BLaER1 (cell line): ENCODE data around the gene NTNG1.

Experiments
- H3K27ac ChIP-seq: shearing (Covaris generic); formaldehyde crosslinking; 2 replicates; pipeline ENCODE4 v1.8.1; 2022
- H3K27me3 ChIP-seq: shearing (Covaris generic); formaldehyde crosslinking; 2 replicates; pipeline ENCODE4 v1.8.1; 2022
- H3K36me3 ChIP-seq: shearing (Covaris generic); formaldehyde crosslinking; 2 replicates; pipeline ENCODE4 v1.8.1; 2022
- H3K4me1 ChIP-seq: shearing (Covaris generic); formaldehyde crosslinking; 2 replicates; pipeline ENCODE4 v1.8.1; 2022
- H3K4me2 ChIP-seq: shearing (Covaris generic); formaldehyde crosslinking; 2 replicates; pipeline ENCODE4 v1.8.1; 2022
- H3K4me3 ChIP-seq: shearing (Covaris generic); formaldehyde crosslinking; 2 replicates; pipeline ENCODE4 v1.8.1; 2022
- H3K9ac ChIP-seq: shearing (Covaris generic); formaldehyde crosslinking; 2 replicates; pipeline ENCODE4 v1.8.1; 2022
- H3K9me3 ChIP-seq: shearing (Covaris generic); formaldehyde crosslinking; 2 replicates; pipeline ENCODE4 v1.8.1; 2022
- H4K20me1 ChIP-seq: shearing (Covaris generic); formaldehyde crosslinking; 2 replicates; pipeline ENCODE4 v1.8.1; 2022
- Cebpa-rat ChIP-seq: shearing (Covaris generic); IDR thresholded peaks from 2 replicates; pipeline ENCODE4 v1.8.1; 2022

The NTNG1 gene

GRCh38 chr1:107169615-107170014 lies 28.8 kb downstream of the NTNG1 start:
- TF ChIP-seq Cebpa-rat = no peak
- Histone ChIP-seq H3K9ac (no peak overlapping the region), H3K4me3 (no peak overlapping the region), H3K27ac (no peak overlapping the region), H3K36me3 (no peaks in the 10 kb centered on the region), H3K4me2 (no peak overlapping the region), H3K9me3 (peaks cover 5% of the 10 kb centered on the region), H4K20me1 (no peaks in the 10 kb centered on the region), H3K27me3 (no peaks in the 10 kb centered on the region), H3K4me1 (no peaks in the 10 kb centered on the region)

GRCh38 chr1:107171333-107171732 lies 30.5 kb downstream of the NTNG1 start:
- TF ChIP-seq Cebpa-rat = no peak
- H3K4me1 ChIP-seq = no peaks in the 10 kb centered on the region
- H3K36me3 ChIP-seq = no peaks in the 10 kb centered on the region
- H4K20me1 ChIP-seq = no peaks in the 10 kb centered on the region
- no peak overlapping the region for H3K4me3 ChIP-seq
- H3K27ac ChIP-seq = no peak overlapping the region
- H3K9ac ChIP-seq = no peak overlapping the region
- H3K27me3 ChIP-seq = no peaks in the 10 kb centered on the region
- H3K9me3 ChIP-seq = no peaks in the 10 kb centered on the region
- H3K4me2 ChIP-seq = no peak overlapping the region

GRCh38 chr1:107172450-107173170 lies 31.8 kb downstream of the NTNG1 start:
- Histone ChIP-seq H3K27me3 (no peaks in the 10 kb centered on the region), H3K36me3 (no peaks in the 10 kb centered on the region), H3K27ac (no peak overlapping the region), H3K4me3 (no peak overlapping the region), H3K9ac (no peak overlapping the region), H3K4me1 (no peaks in the 10 kb centered on the region), H3K4me2 (no peak overlapping the region), H3K9me3 (no peaks in the 10 kb centered on the region), H4K20me1 (no peaks in the 10 kb centered on the region)
- no peak for TF ChIP-seq Cebpa-rat

- H3K4me1 ChIP-seq = no peaks in the 10 kb centered on the region
- H4K20me1 ChIP-seq = no peaks in the 10 kb centered on the region
- no peak overlapping the region for H3K9ac ChIP-seq
- H3K36me3 ChIP-seq = no peaks in the 10 kb centered on the region
- no peaks in the 10 kb centered on the region for H3K27me3 ChIP-seq
- H3K9me3 ChIP-seq = no peaks in the 10 kb centered on the region
- no peak overlapping the region for H3K4me3 ChIP-seq
- H3K4me2 ChIP-seq = no peak overlapping the region
- TF ChIP-seq Cebpa-rat = no peak
- no peak overlapping the region for H3K27ac ChIP-seq
Observed at GRCh38 chr1:107175102-107175909, 34.5 kb downstream of the NTNG1 start.

GRCh38 chr1:107181253-107181969 lies 40.6 kb downstream of the NTNG1 start:
- Histone ChIP-seq H3K4me3 (no peak overlapping the region), H3K36me3 (no peaks in the 10 kb centered on the region), H3K9me3 (no peaks in the 10 kb centered on the region), H3K9ac (no peak overlapping the region), H3K27ac (no peak overlapping the region), H3K4me1 (no peaks in the 10 kb centered on the region), H4K20me1 (no peaks in the 10 kb centered on the region), H3K4me2 (no peak overlapping the region), H3K27me3 (no peaks in the 10 kb centered on the region)
- no peak for TF ChIP-seq Cebpa-rat

- Histone ChIP-seq H3K9me3 (no peaks in the 10 kb centered on the region), H3K27ac (no peak overlapping the region), H3K4me2 (no peak overlapping the region), H3K4me3 (no peak overlapping the region), H3K9ac (no peak overlapping the region), H3K27me3 (no peaks in the 10 kb centered on the region), H3K4me1 (no peaks in the 10 kb centered on the region), H3K36me3 (no peaks in the 10 kb centered on the region), H4K20me1 (no peaks in the 10 kb centered on the region)
- no peak for TF ChIP-seq Cebpa-rat
Observed at GRCh38 chr1:107183011-107183410, 42.2 kb downstream of the NTNG1 start.

- Histone ChIP-seq H3K4me1 (no peaks in the 10 kb centered on the region), H3K36me3 (no peaks in the 10 kb centered on the region), H3K27me3 (no peaks in the 10 kb centered on the region), H3K4me3 (no peak overlapping the region), H3K4me2 (no peak overlapping the region), H3K27ac (no peak overlapping the region), H3K9ac (no peak overlapping the region), H4K20me1 (no peaks in the 10 kb centered on the region), H3K9me3 (no peaks in the 10 kb centered on the region)
- TF ChIP-seq Cebpa-rat = no peak
Observed at GRCh38 chr1:107184888-107185287, 44.0 kb downstream of the NTNG1 start.

GRCh38 chr1:107187399-107187798 lies 46.6 kb downstream of the NTNG1 start:
- Histone ChIP-seq H3K9me3 (no peaks in the 10 kb centered on the region), H3K36me3 (no peaks in the 10 kb centered on the region), H3K4me2 (no peak overlapping the region), H3K27me3 (no peaks in the 10 kb centered on the region), H3K9ac (no peak overlapping the region), H3K4me1 (no peaks in the 10 kb centered on the region), H3K4me3 (no peak overlapping the region), H4K20me1 (no peaks in the 10 kb centered on the region), H3K27ac (no peak overlapping the region)
- no peak for TF ChIP-seq Cebpa-rat

GRCh38 chr1:107188160-107188559 lies 47.3 kb downstream of the NTNG1 start:
- Histone ChIP-seq H3K4me3 (no peak overlapping the region), H3K27me3 (no peaks in the 10 kb centered on the region), H3K9me3 (no peaks in the 10 kb centered on the region), H3K36me3 (no peaks in the 10 kb centered on the region), H3K4me2 (no peak overlapping the region), H3K27ac (no peak overlapping the region), H4K20me1 (no peaks in the 10 kb centered on the region), H3K9ac (no peak overlapping the region), H3K4me1 (no peaks in the 10 kb centered on the region)
- TF ChIP-seq Cebpa-rat = no peak

GRCh38 chr1:107194380-107194779 lies 53.5 kb downstream of the NTNG1 start:
- Histone ChIP-seq H3K27me3 (no peaks in the 10 kb centered on the region), H4K20me1 (no peaks in the 10 kb centered on the region), H3K4me3 (no peak overlapping the region), H3K9me3 (no peaks in the 10 kb centered on the region), H3K4me1 (no peaks in the 10 kb centered on the region), H3K36me3 (no peaks in the 10 kb centered on the region), H3K4me2 (no peak overlapping the region), H3K27ac (no peak overlapping the region), H3K9ac (no peak overlapping the region)
- no peak for TF ChIP-seq Cebpa-rat
